ENCODE measurements around the gene AMOTL1. TPM values are rescaled to one million over a fixed set of nuclear protein-coding genes. Genes with fewer than 3 reads are reported as not detected.

The AMOTL1 gene
- total and polyA plus RNA-seq, 2 donors (not counting 3 experiments of a cell fraction or from before 2014, with no cell fraction given): 12.5 to 37.8 TPM

GRCh38 chr11:94786264-94787126 is 18.3 kb downstream of the AMOTL1 start:
- no peaks in the 10 kb centered on the region for H3K27me3 ChIP-seq (ENCODE audit: control insufficient read depth in 2 of 2, insufficient read depth in 2 of 2, low read length in 2 of 2)
- POLR2A ChIA-PET: no interaction called here
- H3K27ac ChIP-seq (ENCODE audit: insufficient read depth, low read depth, low read length): no peak overlapping the region
- no peaks in the 10 kb centered on the region for H3K9me1 ChIP-seq (replicated peaks; ENCODE audit: control insufficient read depth, extremely low read depth, insufficient read depth, low read length)
- H3K79me2 ChIP-seq (ENCODE audit: control insufficient read depth, insufficient read depth, low read length): peaks cover 80% of the 10 kb centered on the region
- H3K4me2 ChIP-seq (ENCODE audit: insufficient read depth, low read length): no peak overlapping the region
- CTCF ChIA-PET: interaction anchor here (0.6 to 3.6 kb wide), 24 partner anchors 8 to 281 kb away, joined by 3 to 27 read pairs (median 4); partner anchors contain the start of genes AMOTL1, CWC15 and KDM4D
- intact Hi-C loops (cut with micrococcal nuclease) (loop anchor here (1.0 kb wide), 1 partner anchor 90 kb away; no protein-coding TSS in a partner anchor), dilution Hi-C loops (cut with MboI; ENCODE audit: extremely low pct_ligation_motif_present, low sequenced_read_pairs) (no loop called here)
- DNase-seq (ENCODE audit: low read depth, low spot score): peak; percentile 63
- no peaks in the 10 kb centered on the region for H3K9me3 ChIP-seq (replicated peaks; ENCODE audit: control insufficient read depth, insufficient read depth, low read length)
- H2AFZ ChIP-seq (ENCODE audit: low read depth, low read length): no peak overlapping the region
- no peaks in the 10 kb centered on the region for H4K20me1 ChIP-seq (replicated peaks; ENCODE audit: control insufficient read depth, extremely low read depth, insufficient read depth, low read length)
- H3K4me3 ChIP-seq (replicated peaks in 1 of 3; ENCODE audit: insufficient read depth in 1 of 3, low read depth in 1 of 3, low read length in 3 of 3): no peak overlapping the region
- FAIRE-seq: no peak
- H3K4me1 ChIP-seq (ENCODE audit: control insufficient read depth, extremely low read depth, insufficient read depth, low read length): peaks cover 20% of the 10 kb centered on the region
- TF ChIP-seq CTCF (IDR thresholded peaks at IDR 0.05; ENCODE audit: extremely low read depth in 1 of 2, insufficient read depth in 1 of 2, low read depth in 1 of 2, low read length in 2 of 2) (peak; percentile 36 to 57), GATA2 (IDR thresholded peaks at IDR 0.05; ENCODE audit: insufficient read depth, insufficient read length, low read depth, low read length) (no peak), MYC (IDR thresholded peaks at IDR 0.05; ENCODE audit: low read depth, low read length) (no peak), EZH2 (IDR thresholded peaks at IDR 0.05; ENCODE audit: borderline replicate concordance, low read depth, low read length, severe bottlenecking) (no peak), JUN (IDR thresholded peaks at IDR 0.05; ENCODE audit: borderline replicate concordance, insufficient read depth, insufficient read length, low read depth) (no peak)
- no peaks in the 10 kb centered on the region for H3K36me3 ChIP-seq (ENCODE audit: control insufficient read depth in 2 of 2, extremely low read depth in 1 of 2, insufficient read depth in 2 of 2, low read length in 2 of 2)
- no peak overlapping the region for H3K9ac ChIP-seq (replicated peaks; ENCODE audit: extremely low read depth, insufficient read depth, low read length)
- no TSS peak for BruUV-seq (replicated peaks)

Data from endothelial cell of umbilical vein (primary cell).